Activated CD4-positive, alpha-beta T cell treated with anti-CD3 and anti-CD28 coated beads for 1 hour (primary cell): ENCODE results near the gene AGL.
"Not testable (repeated sequence)": the region's sequence is repeated elsewhere in the genome, so short reads cannot be mapped to it uniquely, and the experiment has no call there.

ENCODE experiments used
- DNase-seq: peaks from one replicate; pipeline ENCODE4 v3.0.0-alpha.2; 2020

The AGL gene

GRCh38 chr1:99944192-99944591 lies 94.0 kb downstream of the AGL start:
- no peak for DNase-seq

- no peak for DNase-seq
Observed at GRCh38 chr1:99945174-99945573, 95.0 kb downstream of the AGL start.

DNA sequence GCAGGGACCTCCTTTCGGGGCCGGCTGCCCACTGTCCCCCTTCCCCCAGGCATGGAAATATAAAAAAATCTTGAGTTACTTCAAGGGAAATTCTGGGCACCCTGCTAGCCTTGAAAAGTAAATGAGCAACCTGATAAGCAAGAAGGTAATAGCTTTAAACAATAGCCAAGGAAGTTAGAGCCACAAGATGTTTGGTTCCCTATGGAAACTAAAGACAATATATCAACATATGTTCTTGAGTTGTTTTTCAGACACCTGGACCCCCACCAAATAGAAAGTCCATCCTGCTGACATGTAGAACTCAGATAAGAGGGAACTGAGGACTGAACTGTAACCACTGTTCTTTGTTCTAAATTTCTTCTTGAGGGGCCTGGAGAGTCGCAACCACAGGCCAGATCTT lies 100.3 kb downstream of the AGL start:
- DNase-seq, result no peak

DNA sequence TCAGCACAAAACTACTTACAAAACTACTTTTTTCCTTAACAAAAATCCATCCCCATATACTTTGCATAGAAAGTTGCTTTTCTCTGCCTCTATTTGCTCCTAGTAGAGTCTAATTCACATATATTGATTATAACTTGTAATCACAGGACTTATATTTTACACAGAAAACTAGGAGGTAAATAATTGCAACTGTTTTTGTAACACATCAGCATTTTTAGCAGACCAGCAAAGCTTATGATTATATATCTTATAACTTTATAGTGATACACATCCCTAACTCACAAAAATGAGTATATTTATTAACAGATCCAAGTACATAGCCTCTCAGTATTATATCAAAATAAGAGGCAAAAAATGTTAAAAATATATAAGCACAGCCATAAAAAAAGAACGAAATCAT lies 102.4 kb downstream of the AGL start:
- no peak for DNase-seq

- no peak for DNase-seq
Observed at GRCh38 chr1:99955375-99955774, 105.2 kb downstream of the AGL start.

GRCh38 chr1:99956755-99957154 lies 106.6 kb downstream of the AGL start:
- no peak for DNase-seq

- no peak for DNase-seq
Observed at GRCh38 chr1:99957818-99958217, 107.7 kb downstream of the AGL start.

- not testable (repeated sequence) for DNase-seq
Observed at GRCh38 chr1:99959189-99959705, 109.1 kb downstream of the AGL start.

DNA sequence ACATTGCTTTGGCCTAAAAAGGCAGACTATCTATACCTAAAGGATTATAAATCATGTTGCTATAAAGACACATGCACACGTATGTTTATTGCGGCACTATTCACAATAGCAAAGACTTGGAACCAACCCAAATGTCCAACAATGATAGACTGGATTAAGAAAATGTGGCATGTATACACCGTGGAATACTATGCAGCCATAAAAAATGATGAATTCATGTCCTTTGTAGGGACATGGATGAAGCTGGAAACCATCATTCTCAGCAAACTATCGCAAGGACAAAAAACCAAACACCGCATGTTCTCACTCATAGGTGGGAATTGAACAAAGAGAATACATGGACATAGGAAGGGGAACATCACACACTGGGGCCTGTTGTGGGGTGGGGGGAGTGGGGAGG lies 110.1 kb downstream of the AGL start:
- not testable (repeated sequence) for DNase-seq

DNA sequence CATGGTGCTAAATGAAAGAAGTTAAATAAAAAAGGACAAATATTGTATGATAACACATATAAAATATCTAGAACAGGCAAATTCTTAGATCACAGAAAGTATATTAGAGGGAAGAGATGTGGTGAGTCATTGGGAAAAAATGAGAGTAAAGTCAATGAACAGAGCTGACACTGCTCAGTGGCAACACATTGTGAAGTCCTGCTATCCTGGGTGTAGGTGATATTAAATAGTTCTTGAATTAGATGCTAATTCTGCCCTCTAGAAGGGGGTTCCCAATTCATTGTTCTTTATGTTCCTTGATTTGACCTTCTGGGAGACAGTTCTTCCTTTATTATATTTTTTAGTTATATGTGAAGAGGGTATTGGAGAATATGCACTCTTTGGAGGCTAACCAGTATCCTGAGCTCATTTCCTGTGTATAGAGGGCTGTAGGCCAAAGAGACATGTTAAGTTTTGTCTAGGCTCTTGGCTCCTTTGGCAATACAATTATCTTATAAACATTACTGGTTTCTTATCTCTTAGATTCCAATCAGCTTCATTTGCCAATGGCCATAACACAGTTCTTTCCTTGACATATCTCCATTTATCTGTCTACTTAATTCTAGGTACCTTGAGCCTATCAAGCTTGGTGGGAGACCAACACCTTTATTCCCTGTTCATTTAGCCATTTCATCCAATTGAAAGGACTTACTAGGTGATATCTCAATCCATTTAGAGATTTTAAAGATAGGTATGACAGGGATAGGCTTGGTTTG lies 113.1 kb downstream of the AGL start:
- no peak for DNase-seq

- DNase-seq, result no peak
Observed at GRCh38 chr1:99964806-99965205, 114.6 kb downstream of the AGL start.

GRCh38 chr1:99965646-99966375 lies 115.7 kb downstream of the AGL start:
- DNase-seq, result no peak

DNA sequence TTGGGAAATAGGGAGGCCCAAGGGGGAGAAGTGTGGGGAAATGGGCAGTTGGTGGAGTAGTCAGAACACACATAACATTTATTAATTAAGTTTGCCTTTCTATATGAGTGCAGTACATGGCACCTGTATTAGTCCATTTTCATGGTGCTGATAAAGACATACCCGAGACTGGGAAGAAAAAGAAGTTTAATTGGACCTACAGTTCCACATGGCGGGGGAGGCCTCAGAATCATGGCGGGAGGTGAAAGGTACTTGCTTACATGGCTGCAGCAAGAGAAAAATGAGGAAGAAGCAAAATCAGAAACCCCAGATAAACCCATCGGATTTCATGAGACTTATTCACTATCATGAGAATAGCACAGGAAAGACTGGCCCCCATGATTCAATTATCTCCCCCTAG lies 118.1 kb downstream of the AGL start:
- DNase-seq, result no peak

DNA sequence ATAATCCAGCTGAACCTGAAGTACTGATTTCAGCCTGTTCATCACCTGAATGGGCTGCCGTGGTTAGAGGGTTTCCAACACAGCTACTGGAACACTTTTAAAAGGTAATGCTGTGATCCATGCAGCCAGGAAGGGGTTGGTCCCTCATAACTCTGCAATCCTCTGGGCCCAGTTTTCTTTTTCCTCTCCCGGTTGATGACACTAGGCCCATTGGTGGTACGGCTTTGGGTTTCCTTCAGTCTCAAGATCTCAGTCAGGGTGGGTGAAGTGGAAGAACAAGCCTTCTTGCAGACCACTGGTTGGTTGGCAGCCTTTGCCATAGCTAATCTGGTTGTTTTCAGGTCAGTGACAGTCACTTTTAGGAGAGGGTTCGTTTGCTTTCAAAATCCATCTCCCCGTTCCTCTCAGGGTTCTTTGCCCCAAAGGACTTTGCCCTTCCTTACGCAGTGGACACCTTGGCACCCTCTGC lies 119.1 kb downstream of the AGL start:
- DNase-seq, result no peak

DNA sequence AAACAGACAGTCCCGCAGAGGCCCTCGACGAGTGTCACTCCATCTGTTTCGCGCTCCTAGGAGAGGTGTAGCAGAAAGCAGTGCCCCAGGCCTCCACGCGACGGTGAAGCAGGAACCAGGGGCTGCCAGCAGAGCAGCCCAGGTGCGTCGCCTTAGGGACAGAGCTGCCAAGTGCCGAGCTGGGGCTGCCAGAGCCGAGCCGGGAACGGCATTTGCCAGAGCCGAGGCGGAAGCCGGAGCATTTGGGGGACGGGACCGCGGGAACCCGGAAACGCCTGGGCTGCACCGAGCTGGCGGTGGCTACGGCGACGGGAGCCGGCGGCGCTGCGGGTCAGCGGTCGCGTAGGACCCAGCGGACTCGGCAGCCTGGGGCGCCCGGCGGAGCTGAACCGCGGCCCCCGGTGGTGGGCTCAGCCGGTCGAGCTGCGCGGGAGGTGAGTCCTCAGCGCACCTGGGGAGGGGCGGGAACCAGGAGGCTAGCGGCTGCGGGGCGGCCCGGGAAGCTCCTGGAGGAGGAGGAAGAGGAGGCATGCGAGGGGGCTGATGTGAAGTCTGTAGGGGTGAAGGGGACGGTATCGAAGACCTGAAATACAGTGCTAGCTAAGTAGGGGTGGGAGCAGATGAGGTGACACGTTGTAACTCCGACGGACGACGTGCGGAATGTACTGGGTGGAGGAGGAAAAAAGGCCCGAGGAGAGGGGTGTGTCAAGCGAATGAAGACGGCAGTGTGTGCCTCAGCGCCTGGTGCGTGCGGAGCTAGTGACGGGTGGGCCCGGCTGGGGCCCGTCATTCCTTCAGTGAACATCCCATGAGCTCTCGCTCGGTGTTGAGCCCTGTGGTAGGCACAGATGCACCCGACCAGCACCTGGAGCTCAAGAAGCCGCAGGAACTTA lies 119.8 kb downstream of the AGL start, which contains the start of gene SLC35A3:
Gene SLC35A3 (plus strand): TSS at position 268 of the 893 bp plus-strand sequence. CDS start 23,559 bp downstream, outside the sequence.
- DNase-seq, result peak; percentile 64

- no peak for DNase-seq
Observed at GRCh38 chr1:99970713-99971255, 120.6 kb downstream of the AGL start.

DNA sequence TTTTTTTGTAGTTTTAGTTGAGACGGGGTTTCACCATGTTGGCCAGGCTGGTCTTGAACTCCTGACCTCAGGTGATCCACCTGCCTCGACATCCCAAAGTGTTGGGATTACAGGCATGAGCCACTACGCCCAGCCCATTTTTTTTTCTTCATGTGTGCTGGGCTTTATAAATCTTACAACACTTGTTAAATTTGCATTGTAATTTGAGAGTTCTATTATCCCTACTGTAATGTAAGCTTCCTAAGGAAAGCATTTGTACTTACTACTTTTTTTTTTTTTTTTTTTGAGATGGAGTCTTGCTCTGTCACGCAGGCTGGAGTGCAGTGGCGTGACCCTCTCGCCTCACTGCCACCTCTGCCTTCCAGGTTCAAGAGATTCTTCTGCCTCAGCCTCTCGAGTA lies 121.9 kb downstream of the AGL start:
- not testable (repeated sequence) for DNase-seq
